Hepatocyte (in vitro differentiated cells): ENCODE data around the gene EGR2. TPM values are rescaled to one million over a fixed set of nuclear protein-coding genes. Genes with fewer than 3 reads are reported as not detected.
"Not testable (repeated sequence)": the region's sequence is repeated elsewhere in the genome, so short reads cannot be mapped to it uniquely, and the experiment has no call there.

ENCODE experiments used
- DNase-seq: peaks from one replicate; pipeline ENCODE4 v3.0.0-alpha.2; 2016; ENCODE audit warnings: low spot score
- H2AFZ ChIP-seq: fragments of 200-600 bp; sonication (generic); 2 replicates; pipeline ENCODE4 v1.6.0; 2016; ENCODE audit warnings: antibody characterized with exemption, mild to moderate bottlenecking
- H3K27ac ChIP-seq: fragments of 200-600 bp; sonication (generic); 2 replicates; pipeline ENCODE4 v1.5.1; 2016; ENCODE audit warnings: mild to moderate bottlenecking
- H3K27me3 ChIP-seq: fragments of 200-600 bp; sonication (generic); 2 replicates; pipeline ENCODE4 v1.6.1; 2016
- H3K36me3 ChIP-seq: fragments of 200-600 bp; sonication (generic); replicated peaks from 2 replicates; pipeline ENCODE4 v1.5.1; 2016; ENCODE audit warnings: low read depth; ENCODE audit not compliant: insufficient read depth
- H3K4me1 ChIP-seq: fragments of 200-600 bp; sonication (generic); 2 replicates; pipeline ENCODE4 v1.5.1; 2016; ENCODE audit warnings: mild to moderate bottlenecking, moderate library complexity; ENCODE audit not compliant: insufficient read depth
- H3K4me2 ChIP-seq: fragments of 200-600 bp; sonication (generic); 2 replicates; pipeline ENCODE4 v1.6.0; 2016
- H3K4me3 ChIP-seq: fragments of 200-600 bp; sonication (generic); 2 replicates; pipeline ENCODE4 v1.5.1; 2016; ENCODE audit warnings: mild to moderate bottlenecking
- H3K79me2 ChIP-seq: fragments of 200-600 bp; sonication (generic); 2 replicates; pipeline ENCODE4 v1.6.0; 2017; ENCODE audit warnings: mild to moderate bottlenecking
- H3K9me2 ChIP-seq: fragments of 200-600 bp; sonication (generic); replicated peaks from 2 replicates; pipeline ENCODE4 v1.6.0; 2017; ENCODE audit warnings: mild to moderate bottlenecking; ENCODE audit not compliant: insufficient read depth
- H3K9me3 ChIP-seq: fragments of 200-600 bp; sonication (generic); 2 replicates; pipeline ENCODE4 v1.5.1; 2016; ENCODE audit warnings: low read depth, mild to moderate bottlenecking
- H4K20me1 ChIP-seq: fragments of 200-600 bp; sonication (generic); 2 replicates; pipeline ENCODE4 v1.6.0; 2016; ENCODE audit warnings: mild to moderate bottlenecking; ENCODE audit not compliant: insufficient read depth, poor library complexity, severe bottlenecking
- EZH2 ChIP-seq: fragments of 200-600 bp; sonication (generic); IDR thresholded peaks from 2 replicates; pipeline ENCODE4 v1.6.1; 2016; ENCODE audit warnings: antibody characterized with exemption, mild to moderate bottlenecking, borderline replicate concordance
- EZH2phosphoT487 ChIP-seq: fragments of 200-600 bp; sonication (generic); IDR thresholded peaks from one replicate; pipeline ENCODE4 v1.6.1; 2018; ENCODE audit warnings: antibody characterized with exemption, mild to moderate bottlenecking, low read depth, moderate library complexity; ENCODE audit not compliant: unreplicated experiment, severe bottlenecking
- WGBS: methylation state at CpG from one replicate; pipeline ENCODE4 v1.1.6; 2016; ENCODE audit warnings: low lambda C conversion rate; ENCODE audit errors: missing lambda C conversion rate; 5-methylcytosine and 5-hydroxymethylcytosine counted together
- polyA plus RNA-seq: library from polyadenylated mRNA; unstranded; fragments of >200 nt; fragmentation: Nextera tagmentation; extraction: Ambion mirVana; gene quantifications from 2 replicates; pipeline ENCODE4 v1.2.1, GENCODE V29; 2016
- total RNA-seq: library from RNA; depleted of rRNA; stranded (reverse); fragments of >200 nt; gene quantifications from 2 replicates; pipeline ENCODE4 v1.2.3, GENCODE V29; 2014
- TF ChIP-seq, protein P1 (sequence below): fragments of 200-600 bp; sonication (generic); IDR thresholded peaks from 2 replicates; pipeline ENCODE4 v1.5.1; 2016; ENCODE audit warnings: antibody characterized with exemption, mild to moderate bottlenecking; ENCODE audit not compliant: poor library complexity

EGR2 gene
- total and polyA plus RNA-seq, 2 experiments from 2014 or later: 10.4 to 11.5 TPM

DNA sequence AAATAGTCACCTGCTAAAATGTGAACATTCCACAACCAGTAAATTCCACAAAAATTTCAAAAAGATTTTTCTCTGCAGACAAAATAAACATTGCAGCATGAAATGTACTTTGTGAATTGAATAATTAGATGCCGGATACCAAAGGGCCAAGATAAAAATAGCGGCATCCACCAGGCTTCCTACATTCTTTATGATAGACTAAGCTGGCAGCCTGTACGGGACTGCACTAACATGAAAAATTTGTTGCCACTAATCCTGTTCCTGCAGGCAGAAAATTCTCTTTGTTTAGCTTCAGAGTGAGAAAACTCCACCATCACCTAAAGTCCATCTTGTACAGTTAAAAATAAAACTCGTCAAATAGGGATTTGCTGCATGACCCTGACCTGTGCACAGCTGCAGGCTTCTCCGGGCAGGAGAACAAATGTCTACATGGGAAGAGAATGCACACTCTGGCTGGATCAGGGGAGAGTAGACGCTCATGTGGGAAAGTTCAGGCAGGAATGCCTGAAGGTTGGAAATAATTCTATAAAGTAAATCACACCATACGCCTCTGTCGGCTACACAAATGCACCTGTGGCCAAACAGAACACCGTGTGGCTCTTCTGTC is 27.2 kb downstream of the EGR2 start:
- no peak for TF ChIP-seq EZH2phosphoT487
- TF ChIP-seq, protein P1, sequence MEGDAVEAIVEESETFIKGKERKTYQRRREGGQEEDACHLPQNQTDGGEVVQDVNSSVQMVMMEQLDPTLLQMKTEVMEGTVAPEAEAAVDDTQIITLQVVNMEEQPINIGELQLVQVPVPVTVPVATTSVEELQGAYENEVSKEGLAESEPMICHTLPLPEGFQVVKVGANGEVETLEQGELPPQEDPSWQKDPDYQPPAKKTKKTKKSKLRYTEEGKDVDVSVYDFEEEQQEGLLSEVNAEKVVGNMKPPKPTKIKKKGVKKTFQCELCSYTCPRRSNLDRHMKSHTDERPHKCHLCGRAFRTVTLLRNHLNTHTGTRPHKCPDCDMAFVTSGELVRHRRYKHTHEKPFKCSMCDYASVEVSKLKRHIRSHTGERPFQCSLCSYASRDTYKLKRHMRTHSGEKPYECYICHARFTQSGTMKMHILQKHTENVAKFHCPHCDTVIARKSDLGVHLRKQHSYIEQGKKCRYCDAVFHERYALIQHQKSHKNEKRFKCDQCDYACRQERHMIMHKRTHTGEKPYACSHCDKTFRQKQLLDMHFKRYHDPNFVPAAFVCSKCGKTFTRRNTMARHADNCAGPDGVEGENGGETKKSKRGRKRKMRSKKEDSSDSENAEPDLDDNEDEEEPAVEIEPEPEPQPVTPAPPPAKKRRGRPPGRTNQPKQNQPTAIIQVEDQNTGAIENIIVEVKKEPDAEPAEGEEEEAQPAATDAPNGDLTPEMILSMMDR: no peak
- TF ChIP-seq EZH2: no peak
- Histone ChIP-seq H3K4me1 (no peaks in the 10 kb centered on the region), H3K4me3 (no peak overlapping the region), H3K79me2 (no peaks in the 10 kb centered on the region), H4K20me1 (no peaks in the 10 kb centered on the region), H3K9me2 (no peaks in the 10 kb centered on the region), H3K27me3 (no peaks in the 10 kb centered on the region), H3K4me2 (no peak overlapping the region), H3K27ac (no peak overlapping the region), H3K36me3 (no peaks in the 10 kb centered on the region), H3K9me3 (no peaks in the 10 kb centered on the region), H2AFZ (no peak overlapping the region)
- WGBS: 70% methylated on average over 9 of the region's 9 CpGs
- no peak for DNase-seq

DNA sequence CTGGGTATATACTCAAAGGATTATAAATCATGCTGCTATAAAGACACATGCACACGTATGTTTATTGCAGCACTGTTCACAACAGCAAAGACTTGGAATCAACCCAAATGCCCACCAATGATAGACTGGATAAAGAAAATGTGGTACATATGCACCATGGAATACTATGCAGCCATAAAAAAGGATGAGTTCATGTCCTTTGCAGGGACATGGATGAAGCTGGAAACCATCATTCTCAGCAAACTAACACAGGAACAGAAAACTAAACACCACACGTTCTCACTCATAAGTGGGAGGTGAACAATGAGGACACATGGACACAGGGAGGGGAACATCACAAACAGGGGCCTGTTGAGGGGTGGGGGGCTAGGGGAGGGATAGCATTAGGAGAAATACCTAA is 27.9 kb downstream of the EGR2 start:
- not testable (repeated sequence) for H4K20me1 ChIP-seq, DNase-seq, H2AFZ ChIP-seq, H3K79me2 ChIP-seq, H3K27ac ChIP-seq, H3K27me3 ChIP-seq, H3K4me1 ChIP-seq, H3K36me3 ChIP-seq, H3K9me3 ChIP-seq, H3K9me2 ChIP-seq, H3K4me3 ChIP-seq, H3K4me2 ChIP-seq
- WGBS: 82% methylated on average over 2 of the region's 2 CpGs

DNA sequence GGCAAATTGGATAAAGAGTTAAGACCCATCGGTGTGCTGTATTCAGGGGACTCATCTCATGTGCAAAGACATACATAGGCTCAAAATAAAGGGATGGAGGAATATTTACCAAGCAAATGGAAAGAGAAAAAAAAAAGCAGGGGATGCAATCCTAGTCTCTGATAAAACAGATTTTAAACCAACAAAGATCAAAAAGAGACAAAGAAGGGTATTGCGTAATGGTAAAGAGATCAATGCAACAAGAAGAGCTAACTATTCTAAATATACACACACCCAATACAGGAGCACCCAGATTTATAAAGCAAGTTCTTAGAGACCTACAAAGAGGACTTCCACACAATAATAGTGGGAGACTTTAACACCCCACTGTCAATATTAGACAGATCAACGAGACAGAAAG is 31.6 kb downstream of the EGR2 start:
- H3K4me1 ChIP-seq, H4K20me1 ChIP-seq, H3K79me2 ChIP-seq, H3K27ac ChIP-seq, H2AFZ ChIP-seq, H3K9me3 ChIP-seq, H3K27me3 ChIP-seq, H3K4me2 ChIP-seq, H3K4me3 ChIP-seq, H3K9me2 ChIP-seq, DNase-seq, H3K36me3 ChIP-seq: not testable (repeated sequence)
- WGBS: 86% methylated on average over 3 of the region's 3 CpGs

DNA sequence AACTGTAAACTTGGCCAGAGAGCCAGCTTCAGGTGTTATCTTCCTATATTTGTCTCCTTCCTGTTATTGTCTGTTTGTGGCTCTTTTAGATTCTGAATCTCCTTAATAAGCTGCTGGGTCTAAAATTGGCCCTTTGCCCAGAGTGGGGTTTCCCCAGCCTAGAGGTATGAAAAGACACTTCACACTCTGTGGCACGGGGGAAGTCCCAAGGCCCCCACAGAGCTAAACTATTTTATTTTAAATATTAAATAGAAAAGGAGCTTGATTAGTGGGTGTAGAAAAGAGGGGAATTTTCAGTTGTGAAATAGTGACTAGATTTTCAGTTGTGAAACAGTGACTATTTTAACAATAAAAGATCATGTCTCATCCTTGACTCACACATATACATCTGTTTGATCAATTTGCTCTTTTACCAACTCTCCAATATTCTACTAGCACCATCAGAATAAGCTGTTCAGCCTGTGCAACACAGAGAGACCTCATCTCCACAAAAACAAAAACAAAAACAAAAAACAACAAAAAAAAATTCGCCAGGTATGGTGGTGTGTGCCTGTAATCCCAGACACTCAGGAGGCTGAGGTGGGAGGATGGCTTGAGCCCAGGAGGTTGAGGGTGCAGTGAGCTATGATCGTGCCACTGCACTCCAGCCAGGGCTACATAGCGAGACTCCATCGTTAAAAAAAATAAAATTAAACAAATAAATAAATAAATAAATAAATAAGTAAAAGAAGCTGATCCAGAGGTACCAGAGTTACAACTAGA is 36.5 kb downstream of the EGR2 start:
- no peak overlapping the region for H3K4me3 ChIP-seq
- TF ChIP-seq, protein P1: no peak
- TF ChIP-seq EZH2: no peak
- no peak for TF ChIP-seq EZH2phosphoT487
- H3K36me3 ChIP-seq: no peaks in the 10 kb centered on the region
- no peak overlapping the region for H2AFZ ChIP-seq
- no peaks in the 10 kb centered on the region for H3K9me2 ChIP-seq
- H3K27ac ChIP-seq: no peak overlapping the region
- H3K79me2 ChIP-seq: no peaks in the 10 kb centered on the region
- H3K27me3 ChIP-seq: no peaks in the 10 kb centered on the region
- no peaks in the 10 kb centered on the region for H3K9me3 ChIP-seq
- DNase-seq: no peak
- H3K4me1 ChIP-seq: no peaks in the 10 kb centered on the region
- 90% methylated on average over 5 of the region's 5 CpGs for WGBS
- no peak overlapping the region for H3K4me2 ChIP-seq
- H4K20me1 ChIP-seq: no peaks in the 10 kb centered on the region
